NCI-H1048 (cell line): ENCODE measurements around the gene ELAVL1.
"Not testable (repeated sequence)": the region's sequence is repeated elsewhere in the genome, so short reads cannot be mapped to it uniquely, and the experiment has no call there.

ENCODE experiments used
- DNase-seq: peaks from one replicate; lab custom pipeline; 2025; lab: John Stamatoyannopoulos, UW

Gene ELAVL1

DNA sequence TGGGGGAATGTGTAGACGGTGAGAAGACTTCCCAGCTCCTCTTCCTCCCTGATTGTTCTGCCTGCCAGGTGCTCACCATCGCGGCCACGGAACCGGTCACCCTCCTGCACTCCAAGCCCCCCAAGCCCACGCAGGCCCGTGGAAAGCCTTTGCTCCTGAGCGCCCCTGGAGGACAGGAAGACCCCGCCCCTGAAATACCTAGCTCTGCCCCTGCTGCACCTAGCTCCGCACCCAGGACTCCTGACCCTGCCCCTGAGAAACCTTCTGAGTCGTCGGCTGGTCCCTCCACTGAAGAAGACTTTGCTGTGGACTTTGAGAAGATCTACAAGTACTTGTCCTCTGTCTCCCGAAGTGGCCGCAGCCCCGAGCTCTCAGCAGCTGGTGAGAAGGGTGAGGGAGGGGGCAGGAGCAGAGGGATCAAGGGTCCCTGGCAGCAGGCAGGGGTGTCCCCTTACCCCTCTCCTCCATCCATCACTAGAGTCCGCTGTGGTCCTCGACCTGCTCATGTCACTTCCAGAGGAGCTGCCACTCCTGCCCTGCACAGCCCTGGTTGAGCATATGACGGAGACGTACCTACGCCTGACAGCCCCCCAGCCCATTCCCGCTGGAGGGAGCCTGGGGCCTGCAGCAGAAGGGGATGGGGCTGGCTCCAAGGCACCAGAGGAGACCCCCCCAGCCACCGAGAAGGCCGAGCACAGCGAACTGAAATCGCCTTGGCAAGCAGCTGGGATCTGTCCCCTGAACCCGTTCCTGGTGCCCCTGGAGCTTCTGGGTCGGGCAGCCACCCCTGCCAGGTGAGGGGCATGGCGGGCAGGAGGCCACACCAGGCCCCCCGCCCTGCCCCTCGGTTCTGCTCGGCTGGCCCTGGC is 83.2 kb downstream of the ELAVL1 start:
- DNase-seq = no peak

DNA sequence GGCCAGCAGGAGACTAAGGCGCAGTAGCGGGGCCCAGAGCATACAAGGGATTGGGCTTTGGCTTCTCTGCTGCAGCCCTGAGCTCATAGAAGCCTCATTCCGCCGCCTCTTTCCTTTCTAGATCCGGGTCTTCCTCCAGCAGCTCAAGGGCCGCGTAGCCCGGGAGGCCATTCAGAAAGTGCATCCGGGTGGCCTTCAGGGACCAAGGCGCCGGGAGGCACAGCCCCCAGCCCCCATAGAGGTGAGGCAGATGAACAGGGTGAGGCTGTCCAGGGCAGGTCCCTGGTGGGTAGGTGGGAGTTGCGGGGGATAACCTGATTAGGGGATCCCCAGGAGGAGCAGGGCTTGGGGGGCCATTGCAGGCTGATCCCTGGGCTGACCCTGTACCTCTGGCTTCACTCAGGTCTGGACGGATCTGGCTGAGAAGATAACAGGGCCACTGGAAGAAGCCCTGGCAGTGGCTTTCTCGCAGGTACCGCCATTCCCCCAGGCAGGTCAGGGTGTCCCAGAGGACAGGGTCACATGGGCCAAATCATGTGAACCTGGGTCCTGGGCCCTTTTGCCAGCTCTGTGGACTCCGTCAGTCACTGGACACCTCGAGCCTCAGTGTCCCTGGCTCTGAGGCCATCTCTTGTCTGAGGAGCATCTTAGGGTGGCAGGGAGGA is 84.0 kb downstream of the ELAVL1 start:
- DNase-seq = no peak

DNA sequence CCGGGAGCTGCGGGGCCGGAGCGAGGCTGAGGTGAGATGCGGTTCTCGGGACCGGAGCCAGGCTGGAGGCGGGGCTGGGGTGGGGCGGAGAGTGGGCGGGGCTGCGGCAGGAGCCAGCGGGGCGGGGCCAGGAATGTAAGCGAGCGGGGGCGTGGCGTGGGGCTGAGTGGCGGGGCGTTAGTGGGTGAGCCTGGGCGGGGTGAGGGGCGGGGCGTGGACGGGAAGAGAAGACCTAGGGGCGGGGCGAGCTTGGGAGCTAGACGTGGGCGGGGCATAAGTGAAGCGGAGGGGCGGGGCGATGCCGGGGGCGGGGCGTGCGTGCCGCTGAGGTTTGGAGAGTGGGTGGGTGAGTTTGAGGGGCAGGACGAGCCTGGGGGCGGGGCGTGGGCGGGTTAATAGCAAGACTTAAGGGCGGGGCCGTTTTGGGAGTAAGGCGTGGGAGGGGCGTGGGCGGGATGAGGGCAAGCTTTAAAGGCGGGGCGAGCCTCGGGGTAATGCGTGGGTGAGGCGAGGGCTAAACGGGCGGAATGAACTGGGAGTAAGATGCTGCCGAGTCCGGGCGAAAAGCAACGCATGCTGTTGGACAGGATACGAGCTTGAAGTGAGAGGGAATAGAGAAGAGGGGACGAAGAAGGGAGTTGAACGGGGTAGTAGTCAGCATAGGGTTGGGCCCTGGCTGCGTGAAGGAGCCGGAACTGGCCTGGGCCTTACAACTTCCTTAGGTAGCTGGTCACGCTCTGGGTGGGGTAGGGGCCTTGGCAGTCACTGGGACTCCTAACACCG is 84.7 kb downstream of the ELAVL1 start:
- DNase-seq = peak; percentile 94

DNA sequence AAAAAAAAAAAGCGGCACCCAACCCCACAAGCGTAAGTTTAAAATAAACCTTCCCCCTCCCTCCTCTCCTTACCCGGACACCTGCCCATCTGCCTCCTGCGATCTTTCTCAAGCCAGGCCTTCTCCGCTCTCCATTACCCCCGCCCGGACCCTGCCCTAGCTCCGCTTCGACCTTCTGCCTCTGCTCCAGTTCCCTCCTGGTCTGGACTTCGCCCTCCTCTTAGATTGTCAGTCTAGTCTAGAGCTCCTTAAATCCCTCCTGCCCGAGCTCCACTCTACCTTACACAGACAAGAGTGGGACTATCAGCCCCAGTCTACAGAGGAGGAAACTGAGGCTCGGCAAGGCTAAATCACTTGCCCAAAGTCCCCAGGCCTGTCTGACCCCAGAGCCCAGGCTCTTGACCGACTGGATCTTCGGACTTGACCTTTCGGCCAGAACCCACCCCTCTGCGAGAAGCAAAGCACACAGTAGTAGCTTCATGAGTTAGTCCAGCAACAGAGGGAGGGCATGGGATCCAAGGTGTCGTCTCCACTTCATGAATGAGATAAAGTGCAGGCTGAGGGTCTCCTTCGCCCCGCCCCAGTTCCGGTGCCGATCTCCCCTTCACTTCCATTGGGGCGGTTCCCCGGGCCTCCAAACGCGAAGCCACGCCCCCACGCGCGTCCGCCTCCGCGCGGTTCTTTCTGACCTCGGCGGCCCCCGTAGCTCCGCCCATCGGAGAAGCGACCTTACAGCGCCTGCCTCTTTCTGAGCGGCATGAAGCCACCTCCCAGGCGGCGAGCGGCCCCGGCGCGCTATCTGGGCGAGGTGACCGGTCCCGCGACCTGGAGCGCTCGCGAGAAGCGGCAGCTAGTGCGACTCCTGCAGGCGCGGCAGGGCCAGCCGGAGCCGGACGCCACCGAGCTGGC is 85.6 kb downstream of the ELAVL1 start, which contains the start of gene SNAPC2:
SNAPC2 (plus strand) TSS at position 729 of the 909 bp plus-strand sequence; CDS start at position 758, 29 bp downstream.
- peak; percentile 82 for DNase-seq

DNA sequence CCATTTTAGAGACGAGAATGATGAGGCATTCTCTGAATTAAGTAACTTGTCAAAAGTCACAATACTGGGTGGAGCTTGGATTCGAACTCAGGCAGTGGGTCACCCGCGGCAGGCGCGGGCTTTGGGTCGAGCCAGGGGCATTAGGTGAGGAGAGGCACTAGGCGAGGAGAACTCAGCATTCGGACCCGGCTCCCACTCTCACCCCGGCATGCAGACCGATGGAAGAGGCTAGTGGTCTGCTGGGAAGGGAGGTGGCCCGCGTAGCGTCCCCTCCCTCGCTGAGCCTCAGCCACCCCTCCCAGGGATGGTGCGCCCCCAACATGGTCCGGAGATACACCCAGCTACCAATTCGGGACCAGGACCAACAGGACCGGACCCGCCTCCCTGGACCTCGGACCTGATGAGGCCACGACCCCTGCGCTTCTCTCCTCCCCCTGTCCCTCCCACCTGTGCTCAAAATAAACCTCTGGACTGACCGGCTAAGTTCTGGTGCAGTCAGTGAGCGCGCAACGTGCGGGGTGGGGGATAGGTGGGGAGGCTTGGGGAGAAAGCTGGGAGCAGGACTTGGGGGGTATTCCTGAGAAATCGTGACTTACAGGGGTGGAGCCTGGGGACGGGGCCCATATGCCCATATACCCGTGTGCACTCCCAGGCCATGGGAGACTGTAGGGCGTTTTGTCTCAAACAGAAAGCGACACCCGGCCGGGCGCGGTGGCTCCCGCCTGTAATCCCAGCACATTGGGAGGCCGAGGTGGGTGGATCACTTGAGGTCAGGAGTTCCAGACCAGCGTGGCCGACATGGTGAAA is 86.6 kb downstream of the ELAVL1 start:
- DNase-seq = no peak

DNA sequence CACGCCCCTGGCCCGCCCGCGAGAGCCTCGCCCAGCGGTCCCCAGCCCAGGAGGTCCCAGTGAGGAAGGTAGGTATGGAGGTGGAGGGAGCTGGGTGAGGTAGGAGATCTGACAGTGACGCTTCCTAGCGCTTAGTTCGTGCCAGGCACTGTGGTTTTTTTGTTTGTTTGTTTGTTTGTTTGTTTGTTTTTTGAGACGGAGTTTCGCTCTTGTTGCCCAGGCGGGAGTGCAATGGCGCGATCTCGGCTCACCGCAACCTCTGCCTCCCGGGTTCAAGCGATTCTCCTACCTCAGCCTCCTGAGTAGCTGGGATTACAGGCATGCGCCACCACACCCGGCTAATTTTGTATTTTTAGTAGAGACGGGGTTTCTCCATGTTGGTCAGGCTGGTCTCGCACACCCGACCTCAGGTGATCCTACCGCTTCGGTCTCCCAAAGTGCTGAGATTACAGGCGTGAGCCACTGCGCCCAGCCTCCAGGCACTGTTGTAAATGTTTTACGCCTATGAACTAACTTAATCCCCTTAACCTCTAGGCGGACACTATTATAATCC is 87.3 kb downstream of the ELAVL1 start:
- DNase-seq = not testable (repeated sequence)

DNA sequence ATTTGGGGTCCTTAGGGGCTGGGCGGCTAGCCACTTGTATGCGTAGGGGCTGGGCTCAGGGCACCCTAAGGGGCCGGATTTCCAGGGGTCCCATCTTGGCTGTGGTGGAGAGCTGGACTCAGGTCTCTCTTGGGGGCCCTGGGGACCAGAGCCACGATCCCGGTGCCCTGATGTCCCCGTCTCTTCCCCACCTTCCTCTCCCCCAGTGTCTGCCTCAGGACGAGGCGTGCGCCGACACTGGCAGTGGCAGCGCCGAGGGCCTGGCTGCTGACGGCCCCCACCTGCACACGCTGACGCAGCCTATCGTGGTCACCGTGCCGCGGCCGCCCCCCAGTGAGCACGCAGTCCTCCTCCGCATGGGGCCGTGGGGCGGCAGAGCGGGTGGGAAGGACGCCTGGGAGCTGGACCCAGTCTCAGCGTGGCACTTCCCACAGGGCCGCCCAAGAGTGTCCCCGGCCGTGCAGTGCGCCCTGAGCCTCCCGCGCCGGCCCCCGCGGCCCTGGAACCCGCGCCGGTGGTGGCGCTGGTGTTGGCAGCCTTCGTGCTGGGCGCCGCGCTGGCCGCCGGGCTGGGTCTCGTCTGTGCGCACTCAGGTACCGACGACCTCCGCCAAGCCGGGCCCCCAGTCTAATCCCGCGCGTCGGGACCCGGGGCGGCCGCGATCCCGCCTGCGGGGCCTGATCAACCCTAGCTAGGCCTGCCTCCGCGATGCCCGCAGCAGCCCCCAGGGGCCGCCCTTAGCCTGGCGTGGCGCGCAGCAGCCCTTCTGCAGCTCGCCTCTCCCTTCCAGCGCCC is 88.0 kb downstream of the ELAVL1 start:
- no peak for DNase-seq

DNA sequence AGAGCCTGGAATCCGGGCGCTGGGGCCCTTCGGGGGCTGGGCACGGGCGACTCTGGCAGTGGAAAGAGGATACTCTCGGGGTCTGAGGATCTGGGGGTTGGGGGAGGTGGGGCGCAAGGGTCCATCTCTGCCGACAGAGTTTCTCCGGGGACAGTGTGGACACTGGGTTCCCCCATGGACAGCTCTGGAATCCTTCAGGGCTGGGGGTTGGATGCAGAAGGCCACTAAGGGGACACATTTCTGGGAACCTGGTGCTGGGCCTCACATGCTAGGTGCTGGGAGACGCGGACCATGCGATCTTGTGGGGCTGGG is 88.5 kb downstream of the ELAVL1 start:
- no peak for DNase-seq

DNA sequence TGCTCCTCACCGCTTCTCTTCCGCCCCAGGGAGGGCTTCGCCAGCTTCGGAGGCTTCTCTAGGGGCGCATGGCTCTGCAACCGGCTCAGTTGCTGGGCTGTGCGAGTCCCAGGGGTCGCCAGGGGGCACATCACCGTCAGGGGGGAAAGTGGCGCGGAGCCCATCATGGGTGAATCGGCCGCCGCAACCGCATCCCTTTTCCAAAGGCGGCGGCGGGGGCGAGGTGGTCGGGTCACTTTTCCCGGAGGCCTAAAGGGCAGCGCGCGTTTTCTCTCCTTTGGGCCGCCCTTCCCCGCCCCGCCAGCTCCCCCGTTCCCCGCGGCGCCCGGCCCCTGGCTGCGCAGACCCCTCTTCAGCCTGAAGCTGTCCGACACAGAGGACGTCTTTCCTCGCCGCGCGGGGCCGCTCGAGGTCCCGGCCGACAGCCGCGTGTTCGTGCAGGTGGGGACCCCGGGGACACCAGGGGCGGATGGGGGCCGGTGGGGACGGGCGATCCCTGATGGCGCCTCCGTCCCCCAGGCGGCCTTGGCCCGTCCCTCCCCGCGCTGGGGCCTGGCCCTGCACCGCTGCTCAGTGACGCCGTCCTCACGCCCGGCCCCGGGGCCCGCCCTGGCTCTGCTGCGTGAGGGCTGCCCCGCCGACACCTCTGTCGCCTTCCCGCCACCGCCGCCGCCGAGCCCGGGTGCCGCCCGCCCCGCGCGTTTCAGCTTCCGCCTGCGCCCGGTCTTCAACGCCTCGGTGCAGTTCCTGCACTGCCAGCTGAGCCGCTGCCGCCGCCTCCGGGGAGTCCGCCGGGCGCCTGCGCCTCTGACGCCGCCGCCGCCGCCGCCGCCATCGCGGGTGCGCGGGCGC is 89.1 kb downstream of the ELAVL1 start:
- DNase-seq = no peak

DNA sequence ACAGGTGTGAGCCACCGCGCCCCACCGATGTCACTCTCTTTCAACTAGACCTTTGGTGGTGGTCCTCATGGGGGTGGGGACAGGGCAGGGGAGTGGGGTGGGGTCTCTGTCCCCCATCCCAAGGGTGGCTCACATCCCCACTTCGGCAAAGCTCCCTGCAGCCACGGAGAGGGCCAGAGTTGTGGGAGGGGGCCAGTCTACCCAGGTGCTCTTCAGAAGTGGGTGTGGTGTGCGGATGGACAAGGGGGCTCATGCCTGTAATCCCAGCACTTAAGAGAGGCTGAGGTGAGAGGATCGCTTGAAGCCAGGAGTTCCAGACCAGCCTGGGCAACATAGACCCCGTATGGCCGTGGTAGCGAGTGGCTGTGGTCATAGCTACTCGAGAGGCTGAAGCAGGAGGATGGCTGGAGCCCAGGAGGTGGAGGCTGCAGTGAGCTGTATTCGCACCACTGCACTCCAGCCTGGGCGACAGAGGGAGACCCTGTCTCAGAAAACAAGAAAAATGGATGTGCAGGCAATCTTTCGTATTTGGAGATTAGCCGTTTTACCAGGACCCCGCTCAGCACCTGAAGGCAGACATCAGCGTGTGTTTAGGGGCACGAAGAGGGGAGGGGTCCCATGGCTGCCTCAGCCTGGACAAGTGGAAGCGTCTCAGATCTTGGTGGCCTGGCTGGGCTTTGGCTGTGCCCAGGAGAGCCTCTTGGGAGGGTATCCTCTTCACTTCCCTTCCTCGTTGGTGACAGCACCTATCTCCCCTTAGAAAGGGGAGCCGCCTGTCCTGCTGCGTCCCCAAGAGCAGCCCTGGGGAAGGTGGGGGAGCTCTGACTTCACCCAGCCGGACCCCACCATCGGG is 90.0 kb downstream of the ELAVL1 start:
- DNase-seq = no peak

DNA sequence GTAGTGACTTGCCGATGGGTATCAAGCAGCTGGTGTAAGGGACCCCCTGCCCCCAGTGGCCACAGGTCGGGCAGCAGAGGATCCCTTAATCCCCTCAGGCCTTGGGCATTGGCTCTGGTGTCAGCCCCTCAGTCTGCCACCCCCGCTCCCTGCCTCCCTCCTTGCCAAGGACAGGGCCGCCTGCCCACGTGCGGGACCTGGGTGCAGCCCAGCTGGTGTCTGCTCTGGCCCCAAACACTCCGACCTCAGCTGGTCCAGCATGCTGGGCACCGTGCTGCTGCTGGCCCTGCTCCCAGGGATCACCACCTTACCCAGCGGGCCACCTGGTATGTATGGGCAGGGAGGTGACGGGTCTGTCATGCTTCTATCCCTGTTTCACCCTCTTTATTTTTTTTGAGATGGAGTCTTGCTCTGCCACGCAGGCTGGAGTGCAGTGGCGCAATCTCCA is 90.8 kb downstream of the ELAVL1 start, which contains the start of gene TGFBR3L:
TGFBR3L (plus strand) TSS at position 233 of the 448 bp plus-strand sequence.
- no peak for DNase-seq

DNA sequence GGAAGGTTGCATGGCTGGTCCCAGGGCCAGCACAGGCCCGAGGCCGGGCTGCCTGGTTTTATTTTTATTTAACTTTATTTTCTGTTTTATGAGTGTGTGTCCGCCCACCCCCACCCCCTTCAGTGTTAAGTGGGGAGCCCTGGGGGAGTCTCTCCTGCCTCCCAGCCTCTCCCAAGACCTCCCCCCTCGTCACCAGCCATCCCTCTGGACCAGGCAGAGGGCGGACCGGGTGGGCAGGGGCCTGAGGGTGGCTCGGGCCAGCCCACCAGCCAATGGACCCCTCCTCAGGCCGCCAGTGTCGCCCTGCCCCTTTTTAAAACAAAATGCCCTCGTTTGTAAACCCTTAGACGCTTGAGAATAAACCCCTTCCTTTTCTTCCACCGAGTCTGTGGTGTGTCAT is 91.3 kb downstream of the ELAVL1 start:
- DNase-seq = no peak

DNA sequence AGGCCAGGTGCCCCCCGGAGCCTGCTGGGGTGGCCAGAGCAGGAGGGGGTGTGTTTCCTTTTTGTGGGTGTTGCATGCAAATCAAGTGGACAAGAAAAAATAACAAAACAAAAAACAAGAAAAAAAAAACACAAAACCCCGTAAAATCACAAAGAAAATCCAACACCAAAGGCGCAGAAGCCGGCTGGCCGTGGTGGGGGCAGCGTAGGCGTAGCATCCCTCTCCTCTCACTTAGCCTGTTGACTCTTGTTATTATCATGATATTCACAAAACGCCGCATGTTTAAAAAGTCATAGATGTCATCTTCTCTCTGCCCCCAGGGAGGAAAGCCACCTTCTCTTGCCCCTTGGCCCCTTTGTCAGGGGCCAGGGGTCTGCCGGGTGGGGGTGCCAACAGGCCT is 91.8 kb downstream of the ELAVL1 start:
- DNase-seq = no peak

DNA sequence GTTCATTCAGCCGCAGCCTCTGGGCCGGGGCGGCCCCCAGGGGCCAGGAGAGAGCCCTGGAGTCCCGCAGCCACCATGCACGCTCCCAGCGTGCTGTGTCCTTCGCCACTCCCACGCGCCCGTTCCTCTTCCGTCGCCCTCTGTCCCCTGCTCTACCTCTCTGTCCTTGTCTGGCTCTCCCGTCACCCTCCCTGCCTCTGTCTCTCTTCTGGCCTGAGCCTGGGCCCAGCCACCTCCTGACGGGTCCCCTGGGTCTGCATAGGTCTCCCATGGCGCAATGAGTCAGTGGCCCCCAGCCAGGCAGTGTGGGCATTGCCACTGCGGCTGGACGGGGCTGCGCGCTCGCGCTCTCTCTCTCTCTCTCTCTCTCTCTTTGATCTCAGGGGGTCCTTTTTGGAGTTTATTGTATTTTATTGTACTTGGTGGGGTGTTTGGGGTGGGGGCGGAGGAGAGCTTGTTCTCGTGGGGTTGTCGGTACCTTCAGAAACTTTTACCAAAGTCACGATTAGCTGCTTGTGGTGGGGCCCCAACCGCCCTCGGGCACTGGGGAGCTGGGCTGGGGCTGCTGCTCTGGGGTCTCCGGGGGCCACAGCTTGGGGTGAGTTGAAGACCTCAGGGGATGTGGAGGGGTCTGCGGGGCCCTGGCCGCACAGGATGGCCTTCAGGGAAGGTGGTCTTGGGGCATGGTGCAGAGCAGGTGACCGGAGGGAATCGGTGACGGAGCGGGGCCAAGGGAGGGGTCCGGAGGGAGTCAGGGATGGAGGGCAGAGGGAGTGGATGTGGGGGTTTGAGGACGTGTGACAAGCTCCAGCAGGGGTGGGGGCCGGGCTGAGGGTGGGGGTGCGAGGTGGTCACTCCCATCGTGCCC is 92.5 kb downstream of the ELAVL1 start:
- DNase-seq = no peak

DNA sequence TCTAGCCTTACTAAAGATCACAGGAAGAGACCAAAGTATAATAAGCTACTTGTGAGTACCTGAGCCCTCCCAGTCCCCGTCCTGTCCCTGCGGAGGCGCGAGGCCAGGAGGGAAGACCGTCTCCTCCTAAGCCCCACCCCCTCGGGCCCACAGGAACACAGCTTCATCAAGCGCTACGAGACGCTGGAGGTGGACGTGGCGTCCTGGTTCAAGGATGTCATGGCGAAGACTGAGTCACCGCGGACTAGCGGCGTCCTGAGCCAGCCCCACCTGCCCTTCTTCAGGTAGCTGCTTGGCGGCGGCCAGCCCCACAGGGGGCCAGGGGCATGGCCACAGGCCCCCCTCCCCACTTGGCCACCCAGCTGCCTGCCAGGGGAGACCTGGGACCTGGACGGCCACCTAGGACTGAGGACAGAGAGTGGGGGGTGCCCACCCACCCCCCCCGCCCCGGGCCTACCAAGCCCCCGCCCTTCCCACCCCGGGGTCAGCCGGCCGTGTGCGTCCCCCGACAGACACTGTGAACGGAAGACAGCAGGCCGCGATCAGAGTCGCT is 93.2 kb downstream of the ELAVL1 start:
- no peak for DNase-seq

DNA sequence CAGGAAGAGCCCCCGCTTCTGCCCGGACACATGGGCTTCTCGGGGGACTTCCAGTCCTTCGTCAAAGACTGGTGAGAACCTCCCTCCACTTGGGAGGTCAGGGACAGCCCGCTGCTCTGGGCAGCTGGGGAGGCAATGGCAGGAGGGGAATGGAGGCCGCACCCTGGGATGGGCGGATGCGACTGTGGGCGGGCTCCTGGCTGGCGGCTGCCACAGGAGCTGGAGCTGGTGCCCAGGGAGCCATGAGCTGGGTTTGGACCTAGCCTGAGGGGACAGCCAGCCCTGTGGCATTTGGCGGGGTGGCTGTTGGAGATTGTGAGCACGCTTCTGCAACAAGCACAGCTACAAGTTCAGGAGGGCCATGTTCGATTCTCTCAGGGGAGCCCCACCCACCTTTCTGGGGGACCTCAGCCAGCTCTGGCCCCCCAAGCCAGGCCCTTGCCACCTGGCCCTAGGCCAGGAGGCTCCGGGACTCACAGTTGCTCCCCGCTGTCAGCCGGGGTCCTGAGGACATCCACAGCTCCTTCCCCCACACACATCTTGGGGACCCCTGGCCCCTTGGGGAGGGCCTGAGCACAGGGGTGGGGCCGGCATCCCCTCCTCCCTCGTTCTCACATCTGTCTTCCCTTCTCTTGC is 93.8 kb downstream of the ELAVL1 start:
- DNase-seq = no peak
